Activated CD8-positive, alpha-beta memory T cell treated with anti-CD3 and anti-CD28 coated beads, Interleukin-2, amount 10 ng/mL, durations not matched to agents 7 days and 5 days (primary cell): Measurements from ENCODE around the gene PTPRF. TPM values are rescaled to one million over a fixed set of nuclear protein-coding genes. Genes with fewer than 3 reads are reported as not detected.
A peak's percentile ranks its signal among the peaks of the same experiment; 100 is the strongest.

ENCODE experiments used
- ATAC-seq: fragments of 150-1000 bp; cut with Tn5 transposase; one replicate; pipeline ENCODE4 v1.10.0; 2021; ENCODE audit warnings: moderate library complexity
- CTCF ChIA-PET: fragments of 350-600 bp; sonication (Branson Sonifier 250); formaldehyde crosslinking; loops from one replicate; lab custom pipeline; 2021; ENCODE audit warnings: antibody characterized with exemption; lab: Charles Lee
- DNase-seq: peaks from one replicate; pipeline ENCODE4 v3.0.0-alpha.2; 2020
- H3K27ac Mint-ChIP-seq: one replicate; pipeline ENCODE4 v1.8.0; 2021; ENCODE audit warnings: mild to moderate bottlenecking, mixed read lengths
- H3K27me3 Mint-ChIP-seq: one replicate; pipeline ENCODE4 v1.8.0; 2021; ENCODE audit warnings: mixed read lengths
- H3K36me3 Mint-ChIP-seq: one replicate; pipeline ENCODE4 v1.8.0; 2021; ENCODE audit warnings: mild to moderate bottlenecking, mixed read lengths
- H3K4me1 Mint-ChIP-seq: one replicate; pipeline ENCODE4 v1.8.0; 2021; ENCODE audit warnings: mixed read lengths
- H3K4me3 Mint-ChIP-seq: one replicate; pipeline ENCODE4 v1.8.0; 2021; ENCODE audit warnings: mild to moderate bottlenecking, moderate library complexity, mixed read lengths
- H3K9me3 Mint-ChIP-seq: one replicate; pipeline ENCODE4 v1.8.0; 2022; ENCODE audit warnings: low read depth, mixed read lengths
- total RNA-seq, 2 experiments: library from RNA; stranded (reverse); gene quantifications; one replicate each; pipeline ENCODE4 v1.2.3, GENCODE V29; 2021

PTPRF gene
- total RNA-seq, 2 experiments from 2014 or later = 0.23 to 0.41 TPM

DNA sequence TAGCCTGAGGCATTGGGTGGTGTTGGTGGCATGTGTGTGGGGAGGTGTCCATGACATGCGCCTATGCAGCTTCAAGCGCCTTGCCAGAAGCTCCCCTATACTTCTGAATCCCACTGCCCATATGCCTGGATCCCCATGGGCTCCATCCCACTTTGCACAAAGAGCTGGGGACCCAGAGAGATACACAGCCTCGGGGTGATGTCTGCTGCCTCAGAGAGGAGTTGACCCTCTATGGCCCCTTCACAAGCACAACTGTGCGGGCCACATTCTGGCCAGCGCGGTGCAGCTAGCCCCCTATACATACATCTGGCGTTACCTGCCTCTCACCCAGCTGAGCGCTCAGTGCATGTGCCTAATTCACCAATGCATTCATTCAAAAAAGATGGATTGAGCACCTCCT is 9.6 kb upstream of the PTPRF start:
- Mint-ChIP-seq H3K4me3 (no peak overlapping the region), H3K9me3 (no peaks in the 10 kb centered on the region), H3K36me3 (no peaks in the 10 kb centered on the region), H3K4me1 (no peaks in the 10 kb centered on the region), H3K27ac (no peak overlapping the region), H3K27me3 (peaks cover 54% of the 10 kb centered on the region)
- ATAC-seq (no peak), DNase-seq (no peak)
- CTCF ChIA-PET = no interaction called here

DNA sequence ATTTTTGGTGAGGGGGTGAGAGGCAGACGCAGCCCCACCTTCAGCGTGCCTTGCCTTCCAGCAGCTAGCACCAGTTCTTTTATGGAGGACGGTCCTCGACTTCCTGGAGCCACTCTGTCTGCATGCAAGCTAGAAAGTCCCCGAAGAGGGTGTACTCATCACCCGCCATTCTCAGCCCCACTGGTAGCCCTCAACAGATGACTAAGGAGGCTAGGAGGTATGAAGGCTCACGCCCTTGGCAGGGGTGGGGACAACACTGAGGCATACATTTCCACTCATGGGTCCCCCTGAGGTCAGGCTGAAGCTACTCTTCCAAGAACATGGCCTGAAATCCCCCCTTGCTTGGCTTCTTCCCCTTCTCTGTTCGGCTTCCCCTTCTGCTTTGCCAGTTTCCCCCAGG is 8.9 kb upstream of the PTPRF start:
- Mint-ChIP-seq H3K9me3 (no peaks in the 10 kb centered on the region), H3K4me3 (no peak overlapping the region), H3K27ac (no peak overlapping the region), H3K4me1 (no peaks in the 10 kb centered on the region), H3K36me3 (no peaks in the 10 kb centered on the region), H3K27me3 (peaks cover 53% of the 10 kb centered on the region)
- ATAC-seq = no peak
- CTCF ChIA-PET = no interaction called here
- no peak for DNase-seq

DNA sequence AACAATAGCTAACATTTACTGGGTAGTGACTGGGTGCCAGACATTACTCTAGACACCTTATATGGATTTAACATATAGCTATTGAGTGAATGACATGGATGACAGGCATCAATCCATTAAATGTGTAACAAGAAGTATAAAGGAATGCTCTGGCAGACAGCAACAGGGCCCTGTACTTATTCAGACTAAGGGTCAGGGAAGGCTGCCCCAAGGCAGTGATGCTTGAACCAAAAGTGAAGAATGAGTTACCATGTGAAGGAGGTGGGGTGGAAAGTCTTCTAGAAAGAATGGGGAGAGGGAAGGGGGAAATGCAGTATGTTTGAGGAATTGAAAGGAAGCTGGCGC is 8.3 kb upstream of the PTPRF start:
- no peak for DNase-seq
- CTCF ChIA-PET = no interaction called here
- Mint-ChIP-seq H3K4me1 (no peaks in the 10 kb centered on the region), H3K27me3 (peaks cover 49% of the 10 kb centered on the region), H3K27ac (no peak overlapping the region), H3K9me3 (no peaks in the 10 kb centered on the region), H3K4me3 (no peak overlapping the region), H3K36me3 (no peaks in the 10 kb centered on the region)
- no peak for ATAC-seq

DNA sequence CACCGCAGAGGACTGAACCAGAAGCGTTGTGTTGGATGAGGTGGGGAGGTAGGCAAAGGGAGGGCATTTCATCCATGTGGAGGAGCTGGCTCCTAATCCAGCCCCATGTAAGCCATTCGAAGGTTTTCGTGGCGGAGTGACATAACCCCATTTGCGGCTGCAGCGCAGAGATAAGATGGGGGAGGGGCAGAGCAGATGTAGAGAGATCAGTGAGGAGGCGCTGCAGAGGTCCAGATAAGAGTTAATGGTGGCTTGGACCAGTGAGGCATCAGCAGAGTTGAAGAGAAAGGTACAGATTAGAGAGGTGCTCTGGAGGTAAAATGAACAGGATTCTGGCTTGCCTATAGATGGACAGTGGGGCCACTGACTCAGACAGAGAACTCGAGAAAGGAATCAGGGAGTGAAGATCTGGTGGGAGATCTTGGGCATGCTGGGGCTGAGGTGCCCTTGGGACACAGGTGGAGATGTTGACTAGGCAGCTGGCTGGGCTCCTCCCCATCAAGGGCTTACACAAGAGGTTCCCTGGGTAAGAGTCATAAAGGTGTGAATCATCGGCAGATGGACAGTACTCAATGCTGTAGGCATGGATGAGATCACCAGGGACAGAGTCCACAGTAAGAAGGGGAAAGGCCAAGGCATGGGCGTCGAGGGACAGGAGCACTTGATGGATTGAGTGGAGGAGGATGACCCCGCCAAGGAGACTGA is 7.8 kb upstream of the PTPRF start:
- H3K36me3 Mint-ChIP-seq = no peaks in the 10 kb centered on the region

DNA sequence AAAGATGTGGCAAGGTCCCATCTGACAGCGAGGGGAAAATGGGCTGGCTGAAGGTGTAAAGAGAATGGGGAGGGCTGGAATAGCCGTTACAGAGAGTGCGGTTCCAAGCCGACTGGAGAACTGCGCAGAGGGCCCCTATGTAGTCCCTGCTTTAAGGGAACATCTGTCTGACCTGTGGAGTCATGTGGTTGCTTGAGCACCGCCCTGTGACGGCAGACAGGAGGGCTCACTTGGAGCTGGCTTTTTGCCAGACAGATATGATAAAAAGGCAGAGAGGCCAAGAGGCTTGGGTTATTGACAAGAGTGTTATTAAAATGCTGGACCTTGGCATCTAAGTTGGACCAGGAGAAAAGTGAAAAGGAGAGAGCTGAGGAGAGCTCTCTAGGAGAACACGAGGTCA is 5.9 kb upstream of the PTPRF start:
- DNase-seq (no peak), ATAC-seq (no peak)
- peaks cover 2% of the 10 kb centered on the region for H3K4me1 Mint-ChIP-seq
- no peak overlapping the region for H3K27ac Mint-ChIP-seq
- H3K27me3 Mint-ChIP-seq = peaks cover 53% of the 10 kb centered on the region
- CTCF ChIA-PET = interaction anchor here (1.6 to 2.5 kb wide), 3 partner anchors 298 to 410 kb away, joined by 3 to 14 read pairs (median 5); partner anchors contain the start of gene ARTN
- no peaks in the 10 kb centered on the region for H3K36me3 Mint-ChIP-seq
- H3K9me3 Mint-ChIP-seq = no peaks in the 10 kb centered on the region
- H3K4me3 Mint-ChIP-seq = no peak overlapping the region

More for the DNA sequence above, 7.8 kb upstream of the PTPRF start:
- DNase-seq (no peak), ATAC-seq (no peak)
- Mint-ChIP-seq H3K4me3 (no peak overlapping the region), H3K4me1 (no peaks in the 10 kb centered on the region), H3K27ac (no peak overlapping the region), H3K9me3 (no peaks in the 10 kb centered on the region), H3K27me3 (peaks cover 50% of the 10 kb centered on the region)
- CTCF ChIA-PET = no interaction called here

DNA sequence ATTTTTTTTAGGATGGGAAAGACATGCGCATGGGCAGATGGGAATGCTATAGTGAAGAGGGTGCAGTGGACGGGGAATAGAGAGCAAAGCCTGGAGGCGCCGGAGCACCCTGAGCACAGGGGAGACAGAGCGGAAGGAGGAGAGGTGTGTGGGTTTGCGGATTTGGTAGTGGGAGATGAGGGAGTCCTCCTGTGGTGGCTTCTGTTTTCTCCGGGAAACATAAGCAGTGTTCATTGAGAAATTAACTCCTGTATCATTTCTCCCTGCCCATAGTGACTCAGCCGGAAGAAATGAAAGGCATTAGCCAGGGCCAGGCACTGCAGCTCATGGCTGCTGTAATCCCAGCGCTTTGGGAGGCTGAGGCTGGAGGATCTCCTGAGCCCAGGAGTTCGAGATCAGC is 4.7 kb upstream of the PTPRF start:
- ATAC-seq = no peak
- Mint-ChIP-seq H3K36me3 (no peaks in the 10 kb centered on the region), H3K27me3 (peaks cover 53% of the 10 kb centered on the region), H3K27ac (no peak overlapping the region), H3K9me3 (no peaks in the 10 kb centered on the region), H3K4me3 (no peak overlapping the region), H3K4me1 (peaks cover 9% of the 10 kb centered on the region)
- CTCF ChIA-PET = interaction anchor here (2.1 to 2.5 kb wide), 2 partner anchors 299 to 408 kb away, joined by 5 to 14 read pairs; partner anchors contain the start of gene ARTN
- no peak for DNase-seq

DNA sequence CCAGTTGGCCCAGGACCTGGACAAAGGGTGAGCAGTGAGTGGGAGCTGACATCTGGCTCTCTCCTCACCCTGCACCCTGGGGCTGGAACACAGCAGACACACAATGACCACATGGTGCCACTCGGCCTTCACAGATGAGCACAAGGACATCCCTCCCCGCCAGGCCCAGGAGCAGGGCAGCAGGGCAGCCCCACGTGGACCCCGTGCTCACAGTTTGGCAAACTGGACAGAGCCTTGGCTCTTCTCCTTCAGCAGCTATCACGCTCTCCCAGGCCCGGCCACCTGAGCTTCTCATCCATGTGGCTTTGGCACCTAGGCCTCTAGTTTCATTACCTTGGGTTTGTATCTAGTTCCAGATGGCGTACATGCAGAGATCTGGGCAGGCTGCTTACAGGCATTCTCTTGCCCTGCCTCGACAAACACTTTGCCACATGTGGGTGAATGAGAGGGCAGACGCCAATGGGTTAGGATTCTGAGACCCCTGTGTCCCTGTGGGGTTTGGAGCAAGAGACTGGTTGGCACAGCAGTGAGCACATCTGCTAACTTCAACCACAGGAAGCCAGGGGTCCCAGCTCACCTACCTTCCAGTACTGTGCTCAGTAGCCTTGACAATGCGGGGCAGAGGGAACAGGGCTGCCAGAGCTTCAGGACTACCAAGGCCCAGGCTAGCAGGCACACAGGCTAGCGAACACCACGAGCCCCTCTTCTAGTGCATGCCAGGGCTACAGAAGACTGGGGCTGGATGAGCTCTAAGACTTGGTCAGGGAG is 3.4 kb upstream of the PTPRF start:
- DNase-seq (no peak), ATAC-seq (no peak)
- Mint-ChIP-seq H3K4me1 (peaks cover 13% of the 10 kb centered on the region), H3K27me3 (peaks cover 50% of the 10 kb centered on the region), H3K27ac (no peak overlapping the region), H3K9me3 (no peaks in the 10 kb centered on the region), H3K4me3 (no peak overlapping the region), H3K36me3 (peaks cover 2% of the 10 kb centered on the region)
- CTCF ChIA-PET = interaction anchor here (0.8 to 2.5 kb wide), 4 partner anchors 12 to 407 kb away, joined by 3 to 14 read pairs (median 4); partner anchors contain the start of gene ARTN

DNA sequence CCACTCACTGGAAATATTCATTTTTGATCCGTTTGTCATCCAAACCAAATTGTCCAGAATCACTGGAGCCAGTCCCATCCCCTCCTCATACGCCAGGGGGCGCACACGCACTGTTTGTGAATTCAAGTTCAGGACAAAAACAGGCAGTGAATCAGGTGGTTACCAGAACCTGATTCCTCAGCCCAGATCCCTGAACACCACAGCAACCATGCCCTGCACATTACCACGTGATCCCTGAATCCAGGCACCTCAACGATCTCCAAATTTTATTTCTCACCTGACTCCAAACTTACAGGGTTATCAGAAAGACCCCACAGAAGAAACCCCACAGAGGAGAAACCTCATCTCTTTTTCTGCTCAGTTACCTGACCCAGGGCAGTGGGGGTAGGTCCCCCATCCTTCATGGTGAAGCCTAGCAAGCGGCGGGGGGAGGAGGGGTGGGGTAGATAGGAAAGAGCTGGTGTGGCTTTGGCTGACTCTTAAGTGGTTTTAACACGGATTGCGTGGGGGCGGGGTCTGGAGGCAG is 1.4 kb upstream of the PTPRF start:
- peak; percentile 82 for DNase-seq
- no peak overlapping the region for H3K27ac Mint-ChIP-seq
- H3K36me3 Mint-ChIP-seq = peaks cover 2% of the 10 kb centered on the region
- H3K4me1 Mint-ChIP-seq = peaks cover 13% of the 10 kb centered on the region
- no peaks in the 10 kb centered on the region for H3K9me3 Mint-ChIP-seq
- no peak overlapping the region for H3K4me3 Mint-ChIP-seq
- peaks cover 49% of the 10 kb centered on the region for H3K27me3 Mint-ChIP-seq
- CTCF ChIA-PET = interaction anchor here (0.6 to 2.2 kb wide), 22 partner anchors 13 to 520 kb away, joined by 3 to 29 read pairs (median 4); partner anchors contain the start of gene ARTN
- ATAC-seq = peak; percentile 67

DNA sequence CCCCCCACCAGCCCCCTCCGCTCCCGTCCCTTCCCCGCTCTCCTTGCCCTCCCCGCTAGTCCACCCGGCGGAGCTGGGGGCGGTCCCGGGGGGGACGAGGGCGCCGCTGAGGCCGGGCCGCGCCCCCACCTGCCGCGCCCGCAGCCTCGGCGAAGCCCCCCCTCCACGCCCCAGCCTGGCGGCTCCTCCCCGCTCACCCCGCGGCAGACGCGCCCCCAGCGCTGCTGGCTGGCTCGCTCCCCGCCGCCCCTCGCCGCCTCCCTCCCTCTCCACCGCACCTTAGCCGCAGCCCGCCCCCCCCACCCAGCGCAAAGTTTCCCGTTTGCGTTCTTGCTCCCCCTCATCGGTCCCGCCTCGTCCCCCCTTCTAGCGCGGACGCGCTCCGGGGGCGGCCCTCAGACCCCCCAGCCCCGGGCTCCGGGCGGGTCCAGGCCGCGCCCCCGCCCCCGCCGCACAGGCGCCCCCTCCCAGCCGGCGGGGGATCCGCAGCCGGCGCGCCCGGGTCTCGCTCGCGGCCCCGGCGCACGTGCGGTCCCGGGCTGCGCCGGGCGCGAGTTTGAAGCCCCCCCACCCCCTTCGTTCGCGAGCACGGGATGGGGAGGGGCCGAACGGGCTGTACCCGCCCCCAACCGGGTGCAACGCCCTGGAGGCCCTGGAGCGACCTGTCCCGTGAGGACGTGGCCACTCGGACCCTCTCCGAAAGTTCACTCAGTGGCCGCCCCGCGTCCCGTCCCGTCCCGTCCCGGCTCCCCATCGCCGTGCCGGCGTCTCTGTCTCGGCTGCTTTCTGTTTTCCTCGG is 623 bp downstream of the PTPRF start:
- CTCF ChIA-PET = interaction anchor here (1.2 to 2.2 kb wide), 3 partner anchors 122 to 403 kb away, joined by 4 to 29 read pairs (median 6); partner anchors contain the start of gene ARTN
- peak overlapping the region; percentile 72 for H3K4me3 Mint-ChIP-seq
- peaks cover 2% of the 10 kb centered on the region for H3K36me3 Mint-ChIP-seq
- peaks cover 47% of the 10 kb centered on the region for H3K27me3 Mint-ChIP-seq
- no peak for DNase-seq
- no peaks in the 10 kb centered on the region for H3K9me3 Mint-ChIP-seq
- peak; percentile 18 for ATAC-seq
- H3K4me1 Mint-ChIP-seq = peaks cover 13% of the 10 kb centered on the region
- H3K27ac Mint-ChIP-seq = no peak overlapping the region

DNA sequence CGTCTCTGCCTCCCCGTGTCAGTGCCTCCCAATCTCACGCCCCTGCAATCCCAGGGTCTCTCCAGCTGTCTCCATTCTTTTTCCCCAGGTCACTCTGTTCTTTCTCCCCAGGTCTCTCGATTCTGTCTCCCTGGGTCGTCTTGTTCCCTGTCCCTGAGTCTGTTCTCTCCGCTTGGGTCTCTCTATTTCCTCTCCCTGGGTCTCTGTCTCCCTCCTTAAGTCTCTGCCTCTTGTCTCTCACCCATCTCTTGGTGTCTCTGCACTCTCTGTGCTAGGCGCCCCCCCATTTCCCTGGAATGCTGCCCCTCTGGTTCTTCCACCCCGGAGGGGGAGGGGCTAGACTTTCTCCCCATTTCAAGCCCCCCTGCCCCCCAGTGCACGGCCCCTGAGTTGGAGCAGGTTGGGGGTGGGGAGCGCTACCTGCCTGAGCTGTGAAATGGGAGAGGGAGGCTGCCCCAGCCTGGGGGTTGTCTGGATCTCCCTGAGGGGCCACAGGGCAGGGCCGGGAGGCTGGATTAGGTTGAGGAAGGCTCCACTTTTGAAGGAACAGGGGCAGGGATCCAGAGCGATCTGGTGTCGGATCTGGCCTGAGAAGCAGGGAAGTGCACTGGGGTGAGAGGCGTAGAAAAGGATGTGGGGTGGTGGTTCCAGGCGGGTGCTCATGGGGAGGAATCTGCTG is 1.4 kb downstream of the PTPRF start:
- H3K9me3 Mint-ChIP-seq = no peaks in the 10 kb centered on the region
- CTCF ChIA-PET = interaction anchor here (0.9 to 1.4 kb wide), 3 partner anchors 22 to 403 kb away, joined by 3 to 5 read pairs (median 3); no protein-coding TSS in a partner anchor
- DNase-seq = no peak
- H3K27me3 Mint-ChIP-seq = peaks cover 47% of the 10 kb centered on the region
- ATAC-seq = no peak
- peak overlapping the region; percentile 72 for H3K4me3 Mint-ChIP-seq
- peaks cover 2% of the 10 kb centered on the region for H3K36me3 Mint-ChIP-seq
- peaks cover 13% of the 10 kb centered on the region for H3K4me1 Mint-ChIP-seq
- no peak overlapping the region for H3K27ac Mint-ChIP-seq

DNA sequence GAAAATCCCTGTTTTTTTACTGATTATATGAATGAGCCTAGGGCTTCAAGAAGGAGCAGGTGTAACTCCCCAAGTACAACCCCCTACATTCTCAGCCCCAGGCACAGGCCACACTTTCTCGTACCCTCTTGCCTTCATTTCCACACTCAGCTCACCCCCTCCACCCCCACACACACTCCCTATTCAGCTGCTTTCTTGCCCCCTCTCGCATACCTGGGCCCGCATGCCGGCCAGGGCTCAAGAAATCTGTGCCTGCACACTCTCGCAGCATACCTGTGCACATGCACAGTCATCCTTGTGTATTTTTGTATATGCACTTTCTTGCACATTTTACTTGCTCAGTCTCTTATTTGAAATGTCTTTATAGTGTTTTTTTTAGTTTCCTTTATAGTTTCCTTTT is 2.0 kb downstream of the PTPRF start:
- Mint-ChIP-seq H3K4me1 (peaks cover 13% of the 10 kb centered on the region), H3K27me3 (peaks cover 43% of the 10 kb centered on the region), H3K4me3 (peak overlapping the region; percentile 16), H3K9me3 (no peaks in the 10 kb centered on the region), H3K36me3 (peaks cover 2% of the 10 kb centered on the region), H3K27ac (no peak overlapping the region)
- DNase-seq = no peak
- CTCF ChIA-PET = interaction anchor here (0.9 to 1.4 kb wide), 3 partner anchors 22 to 402 kb away, joined by 3 to 5 read pairs (median 3); no protein-coding TSS in a partner anchor
- ATAC-seq = no peak

DNA sequence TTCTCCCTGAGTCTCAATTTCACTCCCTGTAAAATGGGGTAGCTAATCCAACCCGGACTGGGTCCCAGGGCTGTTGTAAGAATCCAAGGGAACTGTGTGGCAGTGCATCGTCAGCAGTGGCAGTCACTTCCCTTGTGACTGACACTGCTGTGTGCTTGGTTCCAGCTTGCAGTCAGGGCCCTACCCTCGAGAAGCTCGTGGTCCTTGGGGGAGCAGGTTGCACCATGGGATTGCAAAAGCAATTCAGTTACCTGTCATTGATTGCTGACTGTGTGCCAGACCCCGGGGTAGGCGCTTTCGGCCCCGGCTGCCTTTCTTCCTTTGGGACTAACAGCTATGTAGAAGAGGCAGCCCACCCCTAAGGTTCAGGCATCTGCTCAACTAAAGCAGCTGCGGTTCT is 2.9 kb downstream of the PTPRF start:
- ATAC-seq = no peak
- Mint-ChIP-seq H3K27ac (no peak overlapping the region), H3K4me3 (no peak overlapping the region), H3K4me1 (peaks cover 13% of the 10 kb centered on the region), H3K27me3 (peaks cover 41% of the 10 kb centered on the region), H3K36me3 (peaks cover 2% of the 10 kb centered on the region), H3K9me3 (no peaks in the 10 kb centered on the region)
- no peak for DNase-seq
- CTCF ChIA-PET = interaction anchor here (1.2 to 1.4 kb wide), 2 partner anchors 72 to 401 kb away, joined by 3 to 5 read pairs; no protein-coding TSS in a partner anchor
